Measurements from ENCODE around the gene TJP2.
"Not testable (repeated sequence)": the region's sequence is repeated elsewhere in the genome, so short reads cannot be mapped to it uniquely, and the experiment has no call there.

TJP2 gene

DNA sequence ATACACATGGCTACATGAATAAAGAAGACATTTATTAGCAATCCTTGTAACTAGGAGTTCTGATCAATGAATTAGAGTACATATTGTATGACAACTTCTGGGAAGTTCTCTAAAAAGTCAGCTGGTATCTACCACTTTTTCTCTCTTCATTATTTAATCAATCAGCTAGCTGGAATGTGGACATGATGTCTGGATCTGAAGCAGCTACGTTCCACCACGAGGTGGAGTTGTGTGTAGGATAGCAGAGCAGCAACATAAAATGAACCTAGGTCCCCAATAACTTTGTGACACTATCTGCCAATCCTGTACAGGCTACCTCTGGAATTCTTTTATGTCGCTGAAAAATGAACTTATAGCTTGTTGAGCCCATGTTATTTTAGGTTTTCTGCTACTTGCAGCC is 118.0 kb downstream of the TJP2 start:
- no peak for DNase-seq (ENCODE audit: low read depth in 2 of 2)

DNA sequence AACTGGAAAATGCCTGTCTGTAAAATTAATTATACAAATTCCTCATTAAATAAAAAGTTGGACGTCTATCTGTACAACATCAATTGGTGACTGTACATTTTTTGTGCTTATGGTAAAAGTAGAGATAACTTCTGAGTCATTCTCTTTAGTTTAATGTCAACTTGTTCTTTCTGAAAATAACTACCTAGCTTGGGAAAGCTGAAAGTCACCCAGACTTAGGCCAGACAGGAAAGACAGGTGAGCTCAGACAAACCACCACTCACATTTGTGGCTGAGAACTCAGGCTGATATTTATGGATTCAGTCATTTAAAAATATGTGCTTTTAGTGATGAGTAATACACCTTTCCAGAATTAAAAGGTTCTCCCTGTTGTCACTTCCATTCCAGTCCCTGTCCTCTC is 119.1 kb downstream of the TJP2 start:
- DNase-seq (ENCODE audit: low read depth in 2 of 2): no peak

DNA sequence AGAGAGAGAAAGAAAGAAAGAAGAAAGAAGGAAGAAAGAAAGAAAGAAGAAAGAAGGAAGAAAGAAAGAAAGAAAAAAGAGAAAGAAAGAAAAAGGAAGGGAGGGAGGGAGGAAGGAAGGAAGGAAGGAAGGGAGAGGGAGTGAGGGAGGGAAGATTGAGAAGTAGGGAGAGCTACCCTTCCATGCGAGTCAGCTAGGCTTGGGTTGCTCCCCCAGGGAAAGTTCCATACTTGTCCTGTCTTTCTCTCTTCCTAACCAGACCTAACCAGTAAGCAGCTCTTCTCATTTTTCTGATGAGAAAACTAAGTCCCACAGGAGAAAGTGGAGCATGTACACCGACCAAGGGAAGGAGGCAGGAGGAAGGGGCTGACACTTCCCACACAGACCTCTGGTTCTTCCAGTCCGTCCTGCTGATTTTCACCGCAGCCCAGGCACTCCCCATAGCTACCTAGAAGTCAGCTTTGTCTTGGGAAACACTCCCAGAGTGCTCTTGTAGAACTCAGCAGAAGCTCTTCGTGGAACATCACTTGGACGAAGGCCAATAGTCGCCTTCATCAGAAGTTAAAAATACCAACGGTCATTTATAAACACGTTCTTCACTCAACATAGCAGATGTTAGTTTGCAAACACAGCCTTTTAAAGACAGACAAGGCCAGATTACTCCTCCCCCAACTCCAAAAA is 121.9 kb downstream of the TJP2 start:
- no peak for DNase-seq (ENCODE audit: low read depth in 2 of 2)

DNA sequence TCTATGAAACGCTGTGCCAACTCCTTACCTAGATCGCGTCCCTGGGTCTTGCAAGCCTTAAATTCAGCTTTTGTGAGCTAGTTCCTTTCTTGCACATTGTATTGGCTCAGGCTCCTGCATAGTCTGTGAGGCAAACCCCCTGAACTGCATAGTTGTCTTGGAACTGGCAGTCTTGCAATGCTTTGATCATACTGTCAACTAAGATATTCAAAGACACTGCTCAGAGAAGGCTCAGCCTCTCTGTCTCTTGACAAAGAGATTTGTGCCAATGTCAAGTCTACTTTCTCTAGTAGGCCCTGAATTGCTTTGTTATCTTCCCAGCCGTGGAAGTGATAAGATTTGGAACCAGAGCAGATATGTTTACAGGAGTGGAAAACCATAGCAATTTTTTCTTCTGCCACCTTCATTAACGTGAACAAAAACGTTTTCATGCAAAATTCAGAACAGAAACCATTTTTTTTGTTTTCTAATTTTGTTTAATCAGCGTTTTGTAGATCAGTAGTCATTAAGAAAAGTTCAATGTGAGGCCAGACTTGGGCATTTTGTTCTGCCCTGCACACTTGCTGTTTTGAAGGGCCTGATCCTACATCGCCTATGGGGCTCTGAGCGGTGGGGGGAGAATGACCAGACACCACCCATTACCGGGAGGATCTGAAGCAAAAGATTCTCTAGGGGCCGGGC is 123.4 kb downstream of the TJP2 start:
- DNase-seq (ENCODE audit: low read depth in 2 of 2): no peak

DNA sequence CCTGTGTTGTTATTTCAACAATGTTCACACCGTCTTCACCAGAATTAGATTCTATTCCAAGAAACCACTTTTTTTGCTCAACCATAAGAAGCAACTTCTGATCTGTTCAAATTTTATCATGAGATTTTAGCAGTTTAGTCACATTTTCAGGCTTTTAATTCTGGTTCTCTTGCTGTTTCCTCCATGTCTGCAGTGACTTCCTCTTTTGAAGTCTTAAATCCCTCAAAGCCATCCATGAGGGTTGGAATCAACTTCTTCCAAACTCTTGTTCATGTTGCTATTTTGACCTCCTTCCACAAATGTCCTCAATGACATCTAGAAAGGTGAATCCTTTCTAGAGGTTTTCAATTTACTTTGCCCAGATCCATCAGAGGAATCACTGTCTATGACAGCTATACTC is 125.2 kb downstream of the TJP2 start:
- no peak for DNase-seq (ENCODE audit: low read depth in 2 of 2)

DNA sequence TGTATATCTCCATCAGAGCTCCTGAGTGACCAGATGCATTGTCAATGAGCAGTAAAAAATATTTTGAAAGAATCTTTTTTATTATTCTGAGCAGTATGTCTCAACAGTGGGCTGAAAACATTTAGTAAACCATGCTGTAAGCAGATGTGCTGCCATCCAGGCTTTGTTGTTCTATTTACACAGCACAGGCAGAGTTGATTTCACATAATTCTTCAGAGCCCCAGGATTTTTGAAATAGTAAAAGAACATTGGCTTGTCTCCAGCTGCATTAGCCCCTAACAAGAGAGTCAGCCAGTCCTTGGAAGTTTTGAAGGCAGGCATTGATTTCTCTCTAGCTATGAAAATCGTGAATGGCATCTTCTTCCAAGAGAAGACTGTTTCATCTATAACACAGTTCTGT is 125.7 kb downstream of the TJP2 start:
- DNase-seq (ENCODE audit: low read depth in 2 of 2): no peak

DNA sequence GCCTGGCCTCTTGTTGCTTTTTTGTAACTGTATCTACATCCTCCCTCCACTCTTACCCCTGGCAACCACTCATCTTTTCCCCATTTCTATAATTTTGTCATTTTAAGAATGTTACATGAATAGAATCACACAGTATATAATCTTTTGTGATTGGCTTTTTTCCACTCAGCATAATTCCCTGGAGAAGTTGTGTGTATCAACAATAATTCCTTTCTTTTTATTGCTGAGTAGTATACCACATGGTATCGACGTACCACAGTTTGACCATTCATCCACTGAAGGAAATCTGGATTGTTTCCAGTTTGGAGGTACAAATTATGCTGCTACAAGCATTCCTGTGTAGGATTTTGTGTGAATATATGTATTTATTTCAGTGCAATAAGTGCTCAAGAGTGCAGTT is 129.3 kb downstream of the TJP2 start:
- no peak for DNase-seq (ENCODE audit: low read depth in 2 of 2)

DNA sequence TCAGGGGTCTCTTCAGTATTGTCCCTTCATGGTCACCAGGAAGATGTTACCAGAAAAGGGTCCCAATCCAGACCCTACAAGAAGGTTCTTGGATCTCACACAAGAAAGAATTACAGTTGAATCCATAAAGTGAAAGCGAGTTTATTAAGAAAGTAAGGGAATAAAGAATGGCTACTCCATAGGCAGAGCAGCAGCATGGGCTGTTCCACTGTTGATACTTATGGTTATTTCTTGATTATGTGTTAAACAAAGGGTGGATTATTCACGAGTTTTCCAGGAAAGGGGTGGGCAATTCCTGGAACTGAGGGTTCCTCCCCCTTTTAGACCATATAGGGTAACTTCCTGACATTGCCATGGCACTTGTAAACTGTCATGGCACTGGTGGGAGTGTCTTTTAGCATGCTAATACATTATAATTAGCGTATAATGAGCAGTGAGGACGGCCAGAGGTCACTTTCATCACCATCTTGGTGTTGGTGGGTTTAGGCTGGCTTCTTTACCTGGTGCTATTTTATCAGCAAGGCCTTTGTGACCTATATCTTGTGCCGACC is 132.9 kb downstream of the TJP2 start:
- not testable (repeated sequence) for DNase-seq (ENCODE audit: low read depth in 2 of 2)

DNA sequence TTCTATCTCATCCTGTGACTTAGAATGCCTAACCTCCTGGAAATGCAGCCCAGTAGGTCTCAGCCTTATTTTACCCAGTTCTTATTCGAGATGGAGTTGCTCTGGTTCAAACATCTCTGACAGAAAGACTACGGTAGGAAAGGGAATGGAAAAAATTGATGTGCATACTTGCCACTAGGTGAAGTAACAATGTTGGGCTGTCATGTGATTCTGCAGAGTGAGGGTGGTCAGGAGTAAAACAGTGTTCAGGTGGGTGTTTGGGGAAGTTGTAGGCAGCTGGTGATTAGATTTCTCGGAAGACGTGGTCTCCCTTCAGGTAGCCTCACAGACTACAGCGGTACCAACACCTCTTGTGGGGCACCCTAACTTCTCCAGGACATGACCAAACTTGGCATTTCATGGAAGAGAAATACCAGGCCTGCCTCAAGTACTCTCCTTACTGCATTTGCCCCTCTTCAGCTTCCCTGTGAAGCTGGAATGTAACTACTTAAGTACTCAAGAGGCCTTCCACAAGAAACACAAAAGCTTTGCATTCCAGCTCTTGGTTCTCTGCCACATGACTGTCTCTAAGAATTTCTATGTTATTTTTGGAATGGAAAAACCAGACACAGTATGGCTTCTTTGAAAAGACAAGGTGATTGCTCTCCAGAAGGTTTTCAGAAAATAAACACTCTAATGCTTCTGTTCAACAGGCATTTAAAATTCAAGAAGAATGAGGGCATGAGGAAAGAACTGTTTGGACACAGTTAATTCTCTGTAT is 133.5 kb downstream of the TJP2 start:
- DNase-seq (ENCODE audit: low read depth in 2 of 2): no peak

DNA sequence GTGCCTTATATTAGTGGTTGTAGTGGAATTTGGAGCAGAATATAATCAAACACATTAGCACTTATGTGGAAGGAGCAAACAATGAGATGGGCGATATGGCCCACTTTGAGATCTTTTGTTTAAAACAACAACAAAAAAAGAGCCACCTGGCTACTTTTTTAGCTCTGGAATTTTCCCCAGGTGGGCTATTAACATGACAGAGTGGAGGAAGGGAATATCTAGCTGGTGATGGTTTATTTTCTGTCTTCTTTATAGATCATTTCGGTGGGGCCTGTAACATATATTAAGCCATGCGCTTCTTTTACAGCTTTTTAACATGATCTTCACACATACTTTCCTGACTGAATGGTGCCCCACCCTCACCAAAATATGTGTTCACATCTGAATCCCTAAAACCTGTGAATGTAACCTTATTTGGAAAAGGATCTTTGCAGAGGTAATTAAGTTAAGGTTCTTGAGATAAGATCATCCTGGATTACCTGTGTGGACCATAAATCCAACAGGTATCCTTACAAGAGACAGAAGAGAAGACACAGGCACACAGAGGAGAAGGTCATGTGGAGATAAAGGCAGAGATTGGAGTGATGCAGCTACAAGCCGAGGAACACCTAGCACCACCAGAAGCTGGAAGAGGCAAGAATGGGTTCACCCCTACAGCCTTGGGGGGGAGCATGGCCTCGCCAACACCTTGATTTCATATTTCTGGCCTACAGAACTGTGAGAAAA is 134.3 kb downstream of the TJP2 start:
- no peak for DNase-seq (ENCODE audit: low read depth in 2 of 2)

DNA sequence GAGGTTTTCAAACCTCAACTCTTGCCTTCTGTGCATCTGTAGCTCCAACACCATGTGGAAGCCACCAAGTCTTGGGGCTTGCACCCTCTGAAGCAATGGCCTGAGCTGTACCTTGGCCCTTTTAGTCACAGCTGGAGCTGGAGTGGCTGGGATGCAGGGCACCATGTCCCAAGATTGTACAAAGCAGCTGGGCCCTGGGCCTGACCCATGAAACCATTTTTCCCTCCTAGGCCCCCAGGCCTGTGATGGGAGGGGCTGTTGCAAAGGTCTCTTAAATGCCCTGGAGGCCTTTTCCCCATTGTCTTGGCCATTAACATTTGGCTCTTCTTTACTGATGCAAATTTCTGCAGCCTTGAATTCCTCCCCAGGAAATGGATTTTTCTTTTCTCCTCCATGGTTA is 139.1 kb downstream of the TJP2 start:
- DNase-seq (ENCODE audit: low read depth in 2 of 2): no peak

DNA sequence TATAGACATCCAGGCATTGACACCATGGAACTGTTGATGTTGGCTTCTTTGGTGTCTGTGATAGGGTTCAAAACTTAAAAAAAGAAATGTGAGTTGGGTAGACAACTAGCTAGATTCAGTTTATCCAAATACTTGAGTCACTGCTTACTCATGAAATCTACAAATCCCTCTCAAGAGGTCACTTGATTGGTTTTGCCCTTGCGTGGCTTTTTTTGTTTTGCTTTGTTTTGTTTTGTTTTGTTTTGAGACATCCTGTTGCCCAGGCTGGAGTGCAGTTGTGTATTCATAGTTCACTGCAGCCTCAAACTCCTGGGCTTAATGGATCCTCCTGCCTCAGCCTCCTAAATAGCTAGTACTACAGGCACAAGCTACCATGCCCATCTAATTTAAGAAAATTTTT is 140.5 kb downstream of the TJP2 start:
- no peak for DNase-seq (ENCODE audit: low read depth in 2 of 2)

DNA sequence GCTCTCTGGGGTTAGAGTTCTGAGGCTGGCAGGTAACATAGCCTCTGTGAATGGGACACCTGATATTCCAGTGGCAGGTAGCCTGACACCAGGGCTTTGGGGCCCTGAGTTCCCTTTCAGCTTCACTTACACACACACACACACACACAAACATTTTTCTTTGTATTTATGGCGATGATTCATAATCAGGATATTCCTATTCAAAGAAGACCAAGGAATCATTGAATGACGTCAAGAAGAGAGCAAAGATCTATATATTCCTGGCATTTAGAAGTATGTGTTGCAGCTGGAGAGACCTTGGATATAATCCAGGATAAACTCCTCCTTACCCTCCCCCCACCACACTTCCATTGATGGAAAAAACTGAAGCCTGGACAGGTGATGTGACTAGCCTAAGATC is 143.0 kb downstream of the TJP2 start:
- DNase-seq (ENCODE audit: low read depth in 2 of 2): no peak

DNA sequence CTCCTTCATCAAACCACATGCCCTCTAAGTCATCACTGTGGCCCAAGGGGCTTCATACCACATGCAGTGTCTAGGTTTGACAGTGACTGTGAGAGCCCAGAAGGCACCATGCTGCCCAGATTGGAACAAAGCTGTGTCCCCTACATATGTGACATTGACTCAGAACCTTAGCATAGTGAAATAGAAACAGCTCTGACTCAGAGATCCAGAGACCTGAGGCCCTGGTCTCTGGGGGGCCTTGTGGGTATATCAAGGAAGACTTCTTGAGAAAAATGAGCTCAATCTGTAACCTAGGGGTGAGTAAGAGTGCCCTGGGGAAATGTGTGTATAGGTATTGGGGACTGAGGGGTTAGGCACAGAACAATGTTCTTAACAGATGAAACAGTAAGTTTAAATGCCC is 143.8 kb downstream of the TJP2 start:
- DNase-seq (ENCODE audit: low read depth in 2 of 2): peak; percentile 15 to 50

DNA sequence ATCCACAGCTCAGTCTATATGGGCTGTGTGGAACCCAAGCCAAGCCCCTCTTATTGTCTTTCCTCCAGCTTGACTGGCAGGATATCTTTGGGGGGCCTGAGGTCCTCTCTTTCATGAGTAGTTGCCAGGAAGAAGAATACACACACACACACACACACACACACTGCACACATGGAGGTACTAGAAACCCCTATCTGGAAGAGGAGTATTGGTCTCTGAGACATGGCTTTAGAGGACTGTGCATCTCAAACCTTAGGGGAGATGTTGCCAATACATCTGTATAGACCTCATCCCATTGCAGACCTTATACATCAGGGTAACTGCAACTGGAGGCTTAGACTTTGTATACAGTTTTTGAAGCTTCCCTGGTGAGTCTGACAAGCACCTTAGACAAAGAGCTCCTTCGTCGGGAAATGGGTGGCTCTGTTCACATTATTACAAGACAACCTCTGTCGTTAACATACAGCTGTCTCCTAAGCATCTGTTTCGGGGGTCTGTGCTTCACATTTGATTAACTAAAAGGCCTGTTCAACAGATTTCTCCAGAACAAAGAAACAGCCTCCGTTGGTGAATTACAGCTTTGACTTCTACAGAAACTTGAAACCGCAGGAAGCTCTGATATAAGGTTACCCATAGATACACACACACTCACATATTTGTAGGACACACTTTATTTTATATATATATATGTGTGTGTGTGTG is 145.4 kb downstream of the TJP2 start:
- DNase-seq (ENCODE audit: low read depth in 2 of 2): no peak

DNA sequence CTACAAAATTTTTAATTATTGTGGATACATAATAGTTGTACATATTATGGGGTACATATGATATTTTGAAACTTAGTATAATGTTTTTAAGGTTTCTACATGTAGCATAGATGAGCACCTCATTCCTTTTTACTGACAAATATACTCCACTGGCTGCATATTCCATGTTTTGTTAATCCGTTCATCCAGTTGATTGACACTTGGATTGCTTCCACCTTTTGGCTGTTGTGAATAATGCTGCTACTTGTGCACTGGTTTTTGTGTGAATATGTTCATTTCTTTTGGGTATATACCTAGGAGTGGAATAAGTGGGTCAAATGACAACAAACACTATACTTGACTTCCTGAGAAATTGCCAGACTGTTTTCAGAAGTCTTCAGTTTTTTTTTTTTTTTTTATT is 148.2 kb downstream of the TJP2 start:
- no peak for DNase-seq (ENCODE audit: low read depth in 2 of 2)

DNA sequence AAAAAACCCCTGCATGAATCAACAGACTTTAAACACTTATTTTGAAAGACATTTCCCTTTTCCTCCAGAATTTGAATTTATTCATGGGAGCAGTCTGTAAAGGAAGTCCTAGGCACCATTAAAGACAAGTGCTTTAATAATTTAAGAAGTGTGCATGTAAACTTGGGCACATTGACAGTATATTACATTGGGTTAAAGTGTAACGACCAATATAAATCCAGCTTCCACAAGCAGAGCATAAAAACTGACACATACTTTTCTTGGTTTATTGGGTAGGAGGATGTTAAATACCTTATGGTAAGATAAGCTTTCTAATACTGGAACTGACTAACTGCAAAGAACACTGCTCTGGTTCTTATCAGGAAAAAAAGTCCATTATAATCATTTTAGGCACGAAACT is 149.8 kb downstream of the TJP2 start:
- no peak for DNase-seq (ENCODE audit: low read depth in 2 of 2)

Measured in stimulated activated CD8-positive, alpha-beta memory T cell treated with anti-CD3 and anti-CD28 coated beads, Interleukin-15, amount 100 ng/mL, for 48 hours (primary cell).